GM19452 (cell line): ENCODE measurements around the gene CDH23.

Source experiments
- ATAC-seq: cut with Tn5 transposase; IDR thresholded peaks from one replicate; pipeline ENCODE4 v1.9.1; 2021; ENCODE audit not compliant: unreplicated experiment

Gene CDH23

DNA sequence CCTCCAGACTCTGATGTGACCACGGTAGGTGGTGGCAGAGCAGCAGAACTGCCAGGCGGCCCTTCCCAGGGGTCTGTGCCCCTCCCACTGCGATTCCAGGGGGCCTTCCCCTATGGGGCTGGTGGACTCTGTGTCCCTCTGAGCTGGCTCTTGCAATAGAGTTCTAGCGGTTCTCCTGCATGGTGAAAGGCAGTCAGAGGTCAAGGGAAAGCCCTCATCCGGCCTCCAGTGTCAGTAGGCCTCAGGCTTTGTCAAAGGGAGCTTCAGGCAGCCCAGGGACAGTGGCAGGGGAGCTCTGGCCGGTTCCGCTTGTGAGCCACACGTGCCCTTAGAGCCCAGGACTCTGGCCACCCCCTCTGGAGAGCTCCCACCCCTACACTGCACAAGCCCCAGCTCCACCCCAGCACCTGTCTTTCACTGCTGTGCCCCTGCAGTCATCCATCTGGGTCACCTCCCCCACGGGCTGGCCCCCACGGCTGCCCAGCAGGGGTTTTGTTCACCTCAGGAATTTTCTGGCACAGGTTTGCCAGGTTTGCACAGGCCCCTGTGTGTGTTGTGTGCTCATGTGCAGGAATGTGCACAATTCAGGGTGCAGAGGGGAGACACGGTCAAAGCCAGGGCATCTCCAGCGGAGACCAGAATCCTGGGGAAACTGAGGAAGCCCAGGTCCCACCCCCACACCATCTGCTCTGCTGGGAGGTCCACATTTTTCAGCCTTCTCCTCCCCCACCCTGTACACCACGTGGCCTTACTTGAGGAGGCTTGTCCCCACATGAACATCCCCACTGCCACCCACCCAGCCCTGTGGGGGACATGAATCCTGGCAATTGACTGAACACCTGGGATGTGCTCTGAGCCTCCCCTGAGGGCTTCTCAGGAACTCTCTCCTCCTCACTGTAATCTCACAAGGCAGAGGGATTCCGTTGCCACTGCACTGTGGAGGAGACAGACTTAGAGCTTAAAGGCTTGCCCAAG lies 299.1 kb downstream of the CDH23 start:
- no peak for ATAC-seq

GRCh38 chr10:71696628-71697326 lies 300.1 kb downstream of the CDH23 start:
- ATAC-seq, result no peak

- peak; percentile 38 for ATAC-seq
Measured at GRCh38 chr10:71697938-71698709, 301.4 kb downstream of the CDH23 start.

GRCh38 chr10:71698737-71699136 lies 302.0 kb downstream of the CDH23 start:
- ATAC-seq, result no peak

DNA sequence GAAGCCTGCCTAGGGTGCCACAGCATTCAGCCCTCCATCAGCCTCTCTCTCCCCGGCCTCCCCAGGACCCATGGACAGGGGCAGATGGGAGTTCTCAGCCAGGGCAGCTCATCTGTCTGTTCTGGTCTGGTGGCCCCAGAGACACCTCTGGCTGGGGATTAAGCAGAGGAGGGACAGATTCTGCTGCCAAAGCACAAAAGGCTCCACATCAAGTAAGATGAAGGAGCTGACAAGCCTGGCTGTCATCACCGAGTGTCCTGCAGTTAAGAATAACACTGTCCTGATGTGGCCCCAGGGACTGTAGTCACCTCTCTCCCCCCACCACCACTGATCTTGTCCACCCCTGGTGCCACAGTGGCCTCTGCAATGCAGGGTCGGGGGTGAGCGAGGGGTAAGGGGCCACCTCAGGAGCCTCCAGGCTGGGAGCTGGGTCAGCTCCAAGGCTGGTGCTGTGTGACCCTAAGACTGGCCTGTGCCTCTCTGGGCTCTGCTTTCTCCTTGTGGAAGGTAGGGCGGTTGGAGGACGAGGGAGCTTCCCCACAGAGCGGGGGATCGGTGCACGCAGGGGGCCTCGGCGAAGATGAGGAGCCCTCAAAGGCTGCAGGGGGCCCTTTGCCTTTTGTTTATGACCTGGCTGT lies 304.1 kb downstream of the CDH23 start:
- no peak for ATAC-seq

GRCh38 chr10:71701496-71702132 lies 304.9 kb downstream of the CDH23 start:
- no peak for ATAC-seq

DNA sequence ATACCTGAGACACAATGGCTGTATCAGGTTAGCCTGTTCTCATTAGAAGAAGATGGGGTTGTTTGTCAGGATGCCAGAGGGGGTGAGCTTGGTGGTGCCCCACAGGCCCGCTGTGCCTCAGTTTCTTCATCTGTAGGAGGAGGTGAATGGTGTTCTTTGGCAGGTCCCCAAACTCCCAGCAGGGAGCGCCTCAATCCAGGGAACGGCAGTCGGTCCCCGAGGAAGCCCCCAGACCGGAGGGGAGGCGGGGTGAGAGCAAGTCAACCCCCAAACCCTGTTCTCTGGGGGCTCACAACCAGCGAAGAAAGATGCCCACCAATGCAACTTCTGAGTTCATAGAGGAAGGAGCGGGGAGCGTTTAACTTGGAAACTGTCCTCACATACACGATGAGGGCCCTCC lies 306.9 kb downstream of the CDH23 start:
- ATAC-seq, result no peak

GRCh38 chr10:71704816-71705215 lies 308.1 kb downstream of the CDH23 start:
- ATAC-seq, result no peak

DNA sequence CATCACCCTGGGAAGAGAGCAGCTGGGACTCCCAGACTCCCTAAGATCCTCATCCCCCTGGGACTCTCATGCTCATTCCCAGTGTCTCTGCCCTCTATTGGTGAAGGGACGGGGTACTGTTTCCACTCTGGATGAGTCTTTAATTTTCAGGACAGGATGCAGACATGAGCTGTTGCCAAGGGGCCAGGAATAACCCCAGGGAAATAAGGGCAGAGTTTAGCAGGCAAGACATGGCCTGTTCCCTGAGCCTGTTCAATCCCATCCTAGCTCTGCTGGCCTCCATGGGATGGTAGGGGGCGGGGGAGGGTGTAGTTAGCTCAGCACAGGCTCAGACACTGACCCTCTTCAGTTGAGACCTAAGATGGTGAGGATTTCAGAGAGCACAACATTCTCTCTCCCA lies 308.9 kb downstream of the CDH23 start:
- ATAC-seq, result no peak

- ATAC-seq, result no peak
Measured at GRCh38 chr10:71706216-71707121, 309.7 kb downstream of the CDH23 start.

- no peak for ATAC-seq
Measured at GRCh38 chr10:71707240-71707789, 310.6 kb downstream of the CDH23 start.

DNA sequence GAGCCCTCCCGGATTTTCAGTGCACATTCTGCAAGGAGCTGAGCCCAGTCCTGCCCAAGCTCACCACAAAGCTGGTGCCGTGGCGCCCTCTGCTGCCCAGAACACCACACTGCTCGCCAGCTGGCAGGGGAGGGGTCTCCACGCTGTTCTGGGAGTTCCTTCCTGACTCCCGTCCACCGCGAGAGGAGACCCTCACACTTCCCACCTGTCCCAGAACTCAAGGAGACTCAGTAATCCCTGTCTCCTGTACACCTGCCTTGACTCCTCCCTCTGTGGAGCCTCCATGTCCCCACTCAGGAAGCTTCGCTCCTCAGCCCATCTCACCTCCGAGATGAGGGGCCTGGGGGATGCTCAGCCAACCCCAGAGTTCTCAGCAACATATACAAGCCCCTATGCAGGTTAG lies 311.6 kb downstream of the CDH23 start:
- no peak for ATAC-seq

DNA sequence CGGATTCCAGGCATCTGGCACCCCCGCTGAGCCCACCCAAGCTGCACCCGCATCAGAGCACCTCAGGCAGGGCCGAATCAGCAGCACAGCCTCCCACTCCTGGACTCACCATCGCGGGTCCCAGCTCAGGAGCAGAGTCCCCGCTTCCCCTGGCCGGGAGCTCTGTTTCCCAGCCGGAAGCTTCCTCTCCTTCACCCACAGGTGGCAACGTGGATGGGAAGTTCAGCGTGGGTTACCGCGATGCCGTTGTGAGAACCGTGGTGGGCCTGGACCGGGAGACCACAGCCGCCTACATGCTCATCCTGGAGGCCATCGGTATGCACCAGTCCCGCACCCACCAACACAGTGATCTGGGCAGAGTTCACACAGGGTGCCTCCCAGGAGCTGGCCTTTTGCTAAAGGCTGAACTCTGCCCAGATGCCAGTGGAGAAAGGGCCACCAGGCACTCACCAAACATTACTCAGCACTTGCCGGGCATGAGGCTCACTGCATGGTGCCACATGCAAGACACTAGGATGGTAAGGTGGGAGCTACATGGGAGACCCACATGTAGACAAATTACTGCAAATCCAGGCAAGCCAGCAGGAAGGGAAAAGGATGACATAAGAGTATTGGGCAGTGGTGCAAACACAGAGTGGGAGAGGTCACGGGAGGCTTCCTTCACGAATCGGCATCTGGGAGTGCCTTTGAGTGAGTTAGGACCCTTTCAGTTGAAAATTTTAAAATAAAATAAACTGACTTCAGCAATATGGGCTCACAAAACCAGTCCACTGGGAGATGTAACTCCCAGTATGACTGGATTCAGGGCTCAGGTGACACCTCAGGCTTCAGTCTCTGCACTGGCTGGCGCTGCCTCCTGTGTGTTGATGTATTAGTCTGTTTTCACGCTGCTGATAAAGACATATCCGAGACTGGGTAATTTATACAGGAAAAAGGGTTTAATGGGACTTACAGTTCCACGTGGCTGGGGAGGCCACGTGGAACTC lies 312.5 kb downstream of the CDH23 start:
- no peak for ATAC-seq

DNA sequence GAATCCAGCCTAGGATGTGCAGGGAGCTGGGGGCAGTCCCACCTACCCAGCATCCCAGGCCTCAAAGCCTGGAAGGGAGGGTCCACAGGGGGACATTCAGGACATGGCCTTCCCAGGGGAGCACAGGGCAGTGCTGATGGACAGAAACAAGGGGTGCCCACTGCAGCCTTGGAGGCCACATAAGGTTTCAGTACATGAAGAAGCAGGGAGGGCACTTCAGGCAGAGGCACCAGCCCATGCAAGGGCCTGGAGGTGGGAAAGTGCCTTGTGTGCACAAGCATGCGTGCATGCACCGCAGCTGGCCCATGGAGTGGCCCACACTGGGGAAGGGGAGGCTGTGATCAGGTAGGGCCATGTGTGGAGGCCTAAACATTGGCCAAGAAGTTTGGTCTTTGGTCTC lies 313.8 kb downstream of the CDH23 start:
- ATAC-seq, result no peak

- ATAC-seq, result no peak
Measured at GRCh38 chr10:71711052-71711623, 314.4 kb downstream of the CDH23 start.

DNA sequence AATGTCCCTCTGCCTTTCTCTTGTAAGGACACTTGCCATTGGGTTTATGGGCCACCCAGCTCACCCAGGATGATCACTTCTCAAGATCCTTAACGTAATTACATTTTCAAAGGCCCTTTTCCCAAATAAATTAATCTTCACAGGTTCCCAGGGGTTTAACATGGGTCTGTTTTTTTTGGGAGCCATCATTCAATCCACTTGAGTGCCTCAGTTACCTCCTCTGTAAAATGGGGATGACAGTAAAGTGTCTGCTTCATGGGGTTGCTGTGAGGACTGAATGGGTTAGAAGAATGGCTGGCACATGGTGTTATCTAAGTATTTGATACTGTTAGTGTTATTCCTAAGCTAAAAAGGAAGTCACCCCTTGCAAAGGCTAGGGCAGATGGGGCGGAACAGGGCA lies 315.4 kb downstream of the CDH23 start:
- ATAC-seq, result no peak

DNA sequence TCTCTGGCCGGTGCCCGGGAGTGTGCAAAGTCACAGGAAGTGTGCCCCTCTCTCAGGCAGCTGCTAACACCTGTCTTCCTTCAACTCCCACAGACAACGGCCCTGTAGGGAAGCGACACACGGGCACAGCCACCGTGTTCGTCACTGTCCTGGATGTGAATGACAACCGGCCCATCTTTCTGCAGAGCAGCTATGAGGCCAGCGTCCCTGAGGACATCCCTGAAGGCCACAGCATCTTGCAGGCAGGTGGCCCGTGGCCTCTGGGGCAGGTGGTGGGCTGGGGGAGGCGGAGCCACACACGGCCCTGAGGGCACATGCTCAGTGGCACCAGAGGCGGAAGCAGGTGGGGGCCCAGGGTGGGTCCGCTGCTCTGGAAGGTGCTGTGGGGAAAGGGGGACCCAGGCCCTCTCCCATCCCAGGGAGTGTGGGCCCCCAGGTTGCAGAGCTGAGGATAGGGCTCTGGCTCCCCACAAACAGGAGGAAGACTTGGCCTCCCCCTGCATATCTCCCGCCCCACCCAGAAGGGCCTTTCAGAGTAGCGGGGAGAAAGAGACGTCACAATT lies 315.9 kb downstream of the CDH23 start:
- no peak for ATAC-seq
